Measurements from ENCODE around the gene CPS1. TPM values are rescaled to one million over a fixed set of nuclear protein-coding genes. Genes with fewer than 3 reads are reported as not detected.

CPS1 gene
- total RNA-seq, 2 experiments from 2014 or later, result 0.96 to 1.3 TPM

DNA sequence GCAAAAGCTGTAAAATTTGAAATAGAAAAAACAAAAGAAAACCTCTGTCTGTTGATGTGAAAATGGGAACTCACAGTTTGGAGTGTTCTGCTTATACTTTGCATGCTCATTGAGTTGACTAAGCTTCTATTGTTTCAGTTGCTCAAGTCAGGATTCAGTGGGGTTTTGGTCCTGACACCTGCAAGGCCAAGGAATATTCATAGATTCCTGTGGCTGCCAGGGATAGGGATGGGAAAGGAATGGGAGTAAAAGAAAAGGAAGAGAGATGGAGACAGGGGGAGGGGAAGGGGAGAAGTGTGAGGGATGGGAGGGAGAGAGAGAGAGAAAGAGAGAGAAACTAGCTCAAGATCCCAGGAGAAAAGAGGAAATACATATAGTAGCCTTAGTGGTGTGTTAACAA, 1.3 kb downstream of the CPS1 start:
- no peaks in the 10 kb centered on the region for H3K9me3 Mint-ChIP-seq (ENCODE audit: low read depth)
- H3K27ac Mint-ChIP-seq, result no peak overlapping the region
- ATAC-seq (no peak), DNase-seq (no peak)
- H3K4me1 Mint-ChIP-seq, result no peaks in the 10 kb centered on the region
- H3K27me3 Mint-ChIP-seq, result no peaks in the 10 kb centered on the region
- H3K4me3 Mint-ChIP-seq, result no peak overlapping the region
- CTCF ChIA-PET, result no interaction called here
- H3K36me3 Mint-ChIP-seq, result no peaks in the 10 kb centered on the region

DNA sequence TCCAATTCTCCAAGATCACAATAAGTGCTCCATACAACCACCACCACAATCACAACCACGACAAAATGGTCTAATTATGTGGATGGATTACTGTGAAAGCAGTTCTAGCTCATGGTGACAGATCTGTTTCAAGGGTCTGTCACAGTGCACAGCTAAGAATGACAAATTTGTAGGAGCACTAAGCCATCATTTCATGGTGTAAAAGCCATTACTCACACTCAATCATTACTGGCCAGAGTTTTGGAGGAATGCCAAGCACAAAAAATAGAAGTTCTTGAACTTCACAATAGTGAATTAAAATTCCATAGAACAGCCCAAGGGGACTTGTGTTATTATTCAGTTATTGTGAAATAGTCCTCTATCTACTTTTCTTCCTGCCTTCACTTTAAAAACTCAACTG, 2.3 kb downstream of the CPS1 start:
- H3K4me3 Mint-ChIP-seq, result no peak overlapping the region
- no peaks in the 10 kb centered on the region for H3K36me3 Mint-ChIP-seq
- CTCF ChIA-PET, result no interaction called here
- DNase-seq (no peak), ATAC-seq (no peak)
- H3K27me3 Mint-ChIP-seq, result no peaks in the 10 kb centered on the region
- H3K27ac Mint-ChIP-seq, result no peak overlapping the region
- H3K9me3 Mint-ChIP-seq (ENCODE audit: low read depth), result no peaks in the 10 kb centered on the region
- no peaks in the 10 kb centered on the region for H3K4me1 Mint-ChIP-seq

DNA sequence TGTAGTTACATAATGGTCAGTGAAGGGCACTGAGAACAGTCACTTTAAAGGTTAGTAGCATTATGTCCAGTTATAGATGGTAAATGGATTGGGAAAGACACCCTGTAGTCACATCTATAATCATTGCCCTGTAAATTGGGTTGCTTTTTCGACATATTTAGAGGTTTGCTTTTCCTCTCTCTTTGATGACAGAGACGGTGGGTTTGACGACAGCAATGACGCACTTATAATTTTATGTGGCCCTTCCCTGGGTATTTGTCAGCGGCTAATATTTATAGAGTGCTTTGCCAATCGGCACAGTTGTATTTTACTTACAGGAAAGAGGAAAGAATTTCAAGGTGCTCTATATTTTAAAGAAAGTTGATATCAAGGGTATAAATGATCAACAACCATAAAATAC, 2.8 kb downstream of the CPS1 start:
- H3K27ac Mint-ChIP-seq, result no peak overlapping the region
- no peaks in the 10 kb centered on the region for H3K4me1 Mint-ChIP-seq
- no peak for ATAC-seq
- CTCF ChIA-PET, result no interaction called here
- H3K36me3 Mint-ChIP-seq, result no peaks in the 10 kb centered on the region
- no peaks in the 10 kb centered on the region for H3K9me3 Mint-ChIP-seq (ENCODE audit: low read depth)
- no peaks in the 10 kb centered on the region for H3K27me3 Mint-ChIP-seq
- DNase-seq, result no peak
- H3K4me3 Mint-ChIP-seq, result no peak overlapping the region

DNA sequence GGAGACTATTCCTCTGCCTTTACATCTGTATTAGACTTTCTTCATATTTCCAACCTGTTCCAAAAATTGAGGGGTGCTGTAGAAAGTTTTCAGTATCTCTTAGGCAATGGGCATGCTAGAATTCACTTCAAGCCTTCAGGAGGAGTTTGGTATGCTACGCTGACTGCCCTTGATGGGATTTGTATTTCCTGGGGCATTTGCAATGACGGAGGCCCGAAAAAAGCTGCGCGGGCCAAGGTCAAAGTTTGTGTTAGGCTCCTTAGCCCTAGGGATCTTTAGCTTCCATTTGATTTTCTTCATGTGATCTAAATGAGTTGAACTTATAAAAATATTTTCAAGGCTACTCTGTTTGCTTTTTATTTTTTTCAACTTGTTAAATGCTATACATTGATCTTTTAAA, 5.1 kb downstream of the CPS1 start:
- CTCF ChIA-PET, result no interaction called here
- Mint-ChIP-seq H3K27me3 (no peaks in the 10 kb centered on the region), H3K4me1 (no peaks in the 10 kb centered on the region), H3K9me3 (ENCODE audit: low read depth) (no peaks in the 10 kb centered on the region), H3K4me3 (no peak overlapping the region), H3K36me3 (no peaks in the 10 kb centered on the region), H3K27ac (no peak overlapping the region)
- ATAC-seq (no peak), DNase-seq (no peak)

DNA sequence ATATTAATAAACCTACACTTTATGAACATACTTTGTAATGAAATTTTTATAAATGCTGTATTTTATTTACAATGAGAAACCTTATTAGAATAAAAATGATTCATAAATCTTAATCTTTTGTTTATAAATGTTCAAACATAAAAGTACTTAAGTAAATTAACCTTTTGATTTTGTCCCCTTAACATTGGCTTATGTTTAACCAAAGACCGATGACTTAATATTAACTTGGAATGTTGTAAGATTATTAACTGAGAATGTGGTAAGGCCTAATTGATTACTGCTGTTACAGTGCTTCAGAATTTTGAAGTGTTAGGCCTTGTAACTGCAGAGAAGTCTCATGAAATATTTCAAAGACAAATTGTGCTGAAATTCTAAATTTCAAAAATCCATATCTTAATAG, 5.7 kb downstream of the CPS1 start:
- CTCF ChIA-PET, result no interaction called here
- Mint-ChIP-seq H3K9me3 (ENCODE audit: low read depth) (no peaks in the 10 kb centered on the region), H3K36me3 (no peaks in the 10 kb centered on the region), H3K4me1 (no peaks in the 10 kb centered on the region), H3K27ac (no peak overlapping the region), H3K27me3 (no peaks in the 10 kb centered on the region), H3K4me3 (no peak overlapping the region)
- DNase-seq (no peak), ATAC-seq (no peak)

DNA sequence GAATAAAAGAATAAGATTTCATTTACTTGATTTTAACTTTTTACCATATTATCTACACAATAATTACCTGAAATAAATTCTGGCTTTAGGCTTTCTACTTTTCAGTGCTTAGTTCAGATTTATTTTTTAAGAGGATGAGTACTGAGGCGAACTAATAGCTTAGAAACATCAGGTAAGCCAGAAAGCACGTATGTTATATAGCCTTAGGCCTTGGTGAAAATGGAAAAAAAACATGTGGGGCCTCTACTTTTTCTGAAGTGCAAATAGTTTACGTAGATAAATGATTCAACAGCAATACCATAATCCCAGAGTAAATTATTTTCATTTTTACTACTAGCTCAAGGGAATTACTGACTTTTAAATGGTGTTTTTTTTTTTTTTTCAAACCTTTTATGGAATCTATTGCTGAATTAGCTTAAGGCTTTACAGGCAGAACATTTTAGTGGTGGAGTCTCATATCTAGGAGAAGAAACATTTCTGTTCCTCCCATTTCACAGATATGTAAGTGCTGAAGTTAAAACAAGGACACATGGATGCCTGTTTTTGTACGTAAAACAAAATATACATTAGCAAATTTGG, 6.2 kb downstream of the CPS1 start:
- Mint-ChIP-seq H3K4me3 (no peak overlapping the region), H3K36me3 (no peaks in the 10 kb centered on the region), H3K4me1 (no peaks in the 10 kb centered on the region), H3K27me3 (no peaks in the 10 kb centered on the region), H3K27ac (no peak overlapping the region), H3K9me3 (ENCODE audit: low read depth) (no peaks in the 10 kb centered on the region)
- ATAC-seq, result no peak
- no peak for DNase-seq
- CTCF ChIA-PET, result no interaction called here

DNA sequence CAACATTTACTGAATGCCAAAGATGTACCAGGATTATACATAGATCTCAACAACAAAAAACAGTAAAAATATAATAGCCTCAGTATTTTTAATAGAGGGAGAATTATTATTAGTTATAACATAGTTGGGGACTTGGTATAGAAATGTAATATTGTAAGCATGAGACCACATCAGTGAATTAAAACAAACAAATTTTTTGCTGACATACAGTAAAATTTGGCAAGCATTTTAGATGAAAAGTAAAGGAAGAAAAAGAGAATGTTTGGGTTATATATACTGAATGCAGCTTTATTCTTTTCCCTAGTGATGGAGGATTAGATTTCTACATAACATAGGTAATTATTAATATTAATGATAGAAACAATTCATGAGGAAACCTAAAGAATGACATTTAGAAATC, 10.9 kb downstream of the CPS1 start:
- ATAC-seq (no peak), DNase-seq (no peak)
- no peak overlapping the region for H3K4me3 Mint-ChIP-seq
- no peaks in the 10 kb centered on the region for H3K36me3 Mint-ChIP-seq
- H3K27ac Mint-ChIP-seq, result no peak overlapping the region
- H3K9me3 Mint-ChIP-seq (ENCODE audit: low read depth), result no peaks in the 10 kb centered on the region
- H3K27me3 Mint-ChIP-seq, result peaks cover 4% of the 10 kb centered on the region
- no peaks in the 10 kb centered on the region for H3K4me1 Mint-ChIP-seq
- CTCF ChIA-PET, result no interaction called here

DNA sequence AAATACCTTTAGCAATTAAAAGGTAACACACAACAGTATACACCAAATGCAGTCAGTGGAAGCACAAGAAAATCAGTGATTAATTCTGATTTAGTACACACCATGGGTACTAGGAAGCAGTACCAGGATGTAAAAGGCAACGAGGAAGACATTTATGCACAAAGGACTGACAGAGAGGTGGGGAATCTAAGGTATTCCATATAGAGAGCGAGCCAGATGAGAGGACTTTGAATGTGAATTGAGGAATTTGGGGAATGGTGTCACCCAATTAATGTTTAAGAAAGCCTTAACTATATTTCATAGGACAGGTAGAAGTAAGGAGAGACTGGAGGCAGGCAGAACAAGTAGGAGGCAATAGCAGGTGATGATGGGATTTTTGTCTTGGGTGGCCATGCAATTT, 11.7 kb downstream of the CPS1 start:
- H3K4me3 Mint-ChIP-seq, result no peak overlapping the region
- no peaks in the 10 kb centered on the region for H3K4me1 Mint-ChIP-seq
- H3K36me3 Mint-ChIP-seq, result no peaks in the 10 kb centered on the region
- no peaks in the 10 kb centered on the region for H3K9me3 Mint-ChIP-seq (ENCODE audit: low read depth)
- no peak overlapping the region for H3K27ac Mint-ChIP-seq
- CTCF ChIA-PET, result no interaction called here
- DNase-seq (no peak), ATAC-seq (no peak)
- H3K27me3 Mint-ChIP-seq, result peaks cover 4% of the 10 kb centered on the region

DNA sequence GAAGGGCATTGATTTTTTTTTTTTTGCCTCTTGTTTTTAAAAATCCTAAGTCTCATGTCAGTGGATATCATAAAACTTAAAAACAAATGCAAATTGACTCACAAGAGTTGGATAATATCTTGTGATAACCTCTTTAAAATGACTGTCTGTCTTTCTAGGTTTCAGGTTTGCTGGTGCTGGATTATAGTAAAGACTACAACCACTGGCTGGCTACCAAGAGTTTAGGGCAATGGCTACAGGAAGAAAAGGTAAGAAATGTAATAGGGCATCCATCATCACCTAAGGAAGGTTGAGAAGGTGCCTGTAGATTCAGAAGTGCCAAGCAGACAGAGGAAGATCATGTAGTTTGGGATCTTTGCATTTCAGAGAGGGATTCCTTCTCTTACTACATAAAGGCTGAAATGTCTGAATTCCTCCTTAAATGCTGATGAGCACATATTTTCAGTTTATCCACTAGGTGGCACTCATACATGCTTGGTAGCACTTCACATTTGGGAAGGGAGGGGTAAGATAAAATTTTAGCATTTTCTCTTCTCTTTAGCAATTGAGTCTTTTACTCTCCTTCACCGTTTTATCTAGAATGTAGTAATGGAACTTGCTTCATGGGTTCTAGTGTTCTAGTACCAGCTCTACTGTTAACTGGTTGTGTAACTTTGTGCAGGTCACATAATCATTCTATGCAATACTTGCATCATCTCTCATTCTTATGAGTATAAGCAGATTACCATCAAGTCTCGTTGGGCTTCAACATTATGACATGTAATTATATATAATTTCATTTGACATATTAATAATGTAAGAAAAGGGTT, 21.1 kb downstream of the CPS1 start:
- no peak overlapping the region for H3K27ac Mint-ChIP-seq
- no peaks in the 10 kb centered on the region for H3K36me3 Mint-ChIP-seq
- H3K4me3 Mint-ChIP-seq, result no peak overlapping the region
- no peaks in the 10 kb centered on the region for H3K9me3 Mint-ChIP-seq (ENCODE audit: low read depth)
- H3K4me1 Mint-ChIP-seq, result no peaks in the 10 kb centered on the region
- no peaks in the 10 kb centered on the region for H3K27me3 Mint-ChIP-seq
- CTCF ChIA-PET, result interaction anchor here (0.7 kb wide), 1 partner anchor 10 kb away, joined by 3 read pairs; no protein-coding TSS in a partner anchor
- ATAC-seq (peak; percentile 49), DNase-seq (no peak)

DNA sequence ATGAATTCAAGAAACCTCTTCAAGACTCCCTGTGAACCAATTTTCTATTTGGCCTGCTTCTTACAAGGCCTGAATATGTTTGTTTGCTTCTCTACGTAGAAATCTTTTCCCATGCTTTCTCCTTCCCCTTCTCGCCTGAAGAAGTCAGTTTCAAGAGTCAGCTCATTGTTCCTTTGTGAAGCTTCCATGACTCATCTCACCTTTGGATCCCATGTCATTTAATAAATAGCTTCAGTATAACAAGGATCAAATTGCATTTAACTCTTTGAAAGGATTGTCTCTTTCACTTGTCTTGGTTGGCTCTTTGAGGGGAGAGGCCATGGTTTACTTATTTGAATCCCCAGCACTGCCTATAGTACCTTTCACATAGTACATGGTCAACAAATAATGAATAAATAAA, 28.4 kb downstream of the CPS1 start:
- no peak for ATAC-seq
- no peak overlapping the region for H3K4me3 Mint-ChIP-seq
- no peak overlapping the region for H3K27ac Mint-ChIP-seq
- H3K36me3 Mint-ChIP-seq, result no peaks in the 10 kb centered on the region
- DNase-seq, result no peak
- no peaks in the 10 kb centered on the region for H3K27me3 Mint-ChIP-seq
- H3K9me3 Mint-ChIP-seq (ENCODE audit: low read depth), result no peaks in the 10 kb centered on the region
- no peaks in the 10 kb centered on the region for H3K4me1 Mint-ChIP-seq
- CTCF ChIA-PET, result interaction anchor here (1.3 kb wide), 1 partner anchor 82 kb away, joined by 3 read pairs; no protein-coding TSS in a partner anchor

DNA sequence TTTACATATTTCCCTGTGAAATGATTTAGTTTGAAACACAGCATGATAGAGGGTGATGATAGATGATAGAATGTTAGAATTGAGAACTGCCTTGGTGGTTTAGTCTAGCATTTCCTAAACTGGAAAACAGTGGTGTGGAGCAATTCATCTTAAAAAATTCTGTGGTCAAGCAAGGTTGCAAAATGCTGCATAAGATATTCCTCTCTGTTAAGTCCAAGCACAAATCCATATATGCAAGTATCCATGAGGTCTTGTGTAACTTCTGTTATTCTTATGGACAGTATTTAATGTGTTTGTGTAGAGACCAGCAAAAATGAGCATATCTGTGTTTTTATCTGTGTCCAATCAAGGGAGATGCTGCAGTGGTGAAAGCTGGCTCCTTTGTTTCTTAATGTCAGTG, 30.0 kb downstream of the CPS1 start:
- no peak for DNase-seq
- H3K27me3 Mint-ChIP-seq, result no peaks in the 10 kb centered on the region
- no peak for ATAC-seq
- no peak overlapping the region for H3K27ac Mint-ChIP-seq
- no peaks in the 10 kb centered on the region for H3K36me3 Mint-ChIP-seq
- no peaks in the 10 kb centered on the region for H3K9me3 Mint-ChIP-seq (ENCODE audit: low read depth)
- no peak overlapping the region for H3K4me3 Mint-ChIP-seq
- H3K4me1 Mint-ChIP-seq, result no peaks in the 10 kb centered on the region
- CTCF ChIA-PET, result no interaction called here

DNA sequence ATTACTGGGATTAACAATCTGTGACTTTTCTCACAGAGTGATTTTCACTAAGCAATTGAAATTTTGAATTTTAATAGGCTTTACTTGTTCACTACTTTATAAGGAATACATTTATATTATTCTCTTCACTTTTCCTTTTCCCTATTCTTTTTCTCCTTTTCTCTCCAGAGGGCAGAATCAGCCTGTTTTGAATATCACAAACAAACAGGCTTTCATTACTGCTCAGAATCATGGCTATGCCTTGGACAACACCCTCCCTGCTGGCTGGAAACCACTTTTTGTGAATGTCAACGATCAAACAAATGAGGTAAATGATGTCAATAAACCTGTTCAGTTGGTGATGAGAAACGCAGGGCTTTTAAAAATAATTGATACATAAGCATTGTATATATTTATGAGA, 35.3 kb downstream of the CPS1 start:
- DNase-seq (no peak), ATAC-seq (no peak)
- no peaks in the 10 kb centered on the region for H3K27me3 Mint-ChIP-seq
- no peak overlapping the region for H3K27ac Mint-ChIP-seq
- no peaks in the 10 kb centered on the region for H3K9me3 Mint-ChIP-seq (ENCODE audit: low read depth)
- CTCF ChIA-PET, result interaction anchor here (1.0 kb wide), 1 partner anchor 11 kb away, joined by 3 read pairs; no protein-coding TSS in a partner anchor
- no peak overlapping the region for H3K4me3 Mint-ChIP-seq
- no peaks in the 10 kb centered on the region for H3K4me1 Mint-ChIP-seq
- H3K36me3 Mint-ChIP-seq, result no peaks in the 10 kb centered on the region

DNA sequence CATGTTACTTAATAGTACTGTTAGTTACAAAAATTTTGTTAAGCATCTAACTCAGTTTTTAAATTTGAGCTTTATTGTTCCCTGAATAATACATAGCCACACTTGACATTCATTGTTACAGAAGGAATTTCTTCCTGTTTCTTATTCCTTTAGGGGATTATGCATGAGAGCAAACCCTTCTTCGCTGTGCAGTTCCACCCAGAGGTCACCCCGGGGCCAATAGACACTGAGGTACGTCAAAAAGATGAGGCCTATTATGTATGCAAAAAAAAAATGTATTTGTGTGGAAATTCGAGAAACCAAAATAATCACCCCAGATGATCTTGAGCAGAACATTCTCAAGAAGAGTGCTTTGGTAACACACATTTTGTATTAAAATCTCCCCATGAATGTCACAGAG, 36.3 kb downstream of the CPS1 start:
- H3K27ac Mint-ChIP-seq, result no peak overlapping the region
- H3K4me1 Mint-ChIP-seq, result no peaks in the 10 kb centered on the region
- no peaks in the 10 kb centered on the region for H3K36me3 Mint-ChIP-seq
- H3K4me3 Mint-ChIP-seq, result no peak overlapping the region
- DNase-seq (no peak), ATAC-seq (no peak)
- no peaks in the 10 kb centered on the region for H3K27me3 Mint-ChIP-seq
- CTCF ChIA-PET, result no interaction called here
- no peaks in the 10 kb centered on the region for H3K9me3 Mint-ChIP-seq (ENCODE audit: low read depth)

DNA sequence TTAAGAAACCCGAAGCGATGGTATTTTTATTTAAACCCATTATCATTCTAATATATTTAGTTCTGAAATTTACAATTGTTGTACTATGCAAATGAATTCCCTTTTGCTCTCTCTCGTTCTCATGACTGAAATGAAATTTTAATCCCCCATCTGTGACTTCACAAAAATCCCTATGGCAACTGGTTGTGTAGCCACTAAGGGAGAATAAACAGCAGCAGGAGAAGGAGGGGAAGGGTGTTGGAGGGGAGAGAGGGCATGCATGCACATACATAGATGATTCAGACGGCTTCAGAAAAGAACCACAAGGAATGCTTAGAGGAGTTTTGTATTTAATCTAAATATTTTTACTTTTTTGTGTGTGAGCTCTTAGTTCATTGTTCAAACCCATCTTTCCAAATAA, 36.8 kb downstream of the CPS1 start:
- Mint-ChIP-seq H3K9me3 (ENCODE audit: low read depth) (no peaks in the 10 kb centered on the region), H3K27ac (no peak overlapping the region), H3K4me1 (no peaks in the 10 kb centered on the region), H3K4me3 (no peak overlapping the region), H3K36me3 (no peaks in the 10 kb centered on the region), H3K27me3 (no peaks in the 10 kb centered on the region)
- DNase-seq (no peak), ATAC-seq (no peak)
- CTCF ChIA-PET, result no interaction called here
